Suprapubic skin (tissue), 4 donors: ENCODE measurements around the gene RFX7. TPM values are rescaled to one million over a fixed set of nuclear protein-coding genes. Genes with fewer than 3 reads are reported as not detected.

Experiments
- DNase-seq, 2 donors: peaks; one replicate each; pipeline ENCODE4 v3.0.0-alpha.2; 2019; ENCODE audit warnings: low spot score in 2 of 2
- H3K27ac ChIP-seq: fragments of 200-600 bp; sonication (generic); one replicate; pipeline ENCODE4 v1.5.1; 2019
- H3K27me3 ChIP-seq: fragments of 200-600 bp; sonication (generic); one replicate; pipeline ENCODE4 v1.5.1; 2019
- H3K36me3 ChIP-seq: fragments of 200-600 bp; sonication (generic); one replicate; pipeline ENCODE4 v1.5.1; 2019
- H3K4me1 ChIP-seq: fragments of 200-600 bp; sonication (generic); one replicate; pipeline ENCODE4 v1.5.1; 2019
- H3K4me3 ChIP-seq: fragments of 200-600 bp; sonication (generic); one replicate; pipeline ENCODE4 v1.5.1; 2019; ENCODE audit warnings: mild to moderate bottlenecking
- H3K9me3 ChIP-seq: fragments of 200-600 bp; sonication (generic); one replicate; pipeline ENCODE4 v1.5.1; 2019
- CTCF ChIP-seq, 2 donors: fragments of 200-600 bp in 1 of 2; fragments of 450-650 bp in 1 of 2; sonication (generic) in 1 of 2; IDR thresholded peaks; one replicate each; pipeline ENCODE4 v1.5.1; 2016 to 2019; ENCODE audit warnings: antibody characterized with exemption in 2 of 2, mild to moderate bottlenecking in 1 of 2, moderate library complexity in 1 of 2
- EP300 ChIP-seq: sonication (generic); formaldehyde crosslinking; IDR thresholded peaks from one replicate; pipeline ENCODE4 v1.6.1; 2017; ENCODE audit warnings: antibody characterized with exemption
- POLR2A ChIP-seq, 2 donors: fragments of 450-650 bp; IDR thresholded peaks; one replicate each; pipeline ENCODE4 v1.6.1; 2017; ENCODE audit warnings: antibody characterized with exemption in 2 of 2, mild to moderate bottlenecking in 2 of 2, moderate library complexity in 2 of 2
- POLR2AphosphoS5 ChIP-seq, 3 donors: sonication (generic); formaldehyde crosslinking; IDR thresholded peaks; one replicate each; pipeline ENCODE4 v1.6.1; 2017; ENCODE audit warnings: antibody characterized with exemption in 3 of 3
- WGBS: methylation state at CpG from one replicate; pipeline ENCODE4 v1.1.5; 2018; 5-methylcytosine and 5-hydroxymethylcytosine counted together
- total RNA-seq, 4 donors: library from RNA; depleted of rRNA; stranded (reverse); fragments of >200 nt; gene quantifications; one replicate each; pipeline ENCODE4 v1.1.0, GENCODE V29; 2016

Gene RFX7
- total RNA-seq, 4 donors from 2014 or later, result 17.8 to 40.4 (median 22.2) TPM

GRCh38 chr15:56241374-56242105, 2.1 kb downstream of the RFX7 start:
- Histone ChIP-seq H3K4me1 (peaks cover 41% of the 10 kb centered on the region), H3K27me3 (no peaks in the 10 kb centered on the region), H3K4me3 (peak overlapping the region; percentile 62), H3K36me3 (peaks cover 3% of the 10 kb centered on the region), H3K27ac (no peak overlapping the region), H3K9me3 (no peaks in the 10 kb centered on the region)
- TF ChIP-seq POLR2AphosphoS5 (IDR thresholded peaks at IDR 0.05) (no peak), EP300 (no peak), POLR2A (IDR thresholded peaks at IDR 0.05) (no peak), CTCF (IDR thresholded peaks at IDR 0.05) (no peak)
- WGBS, result 19% methylated on average over 5 of the region's 5 CpGs
- no peak for DNase-seq

- TF ChIP-seq CTCF (IDR thresholded peaks at IDR 0.05), result no peak
- TF ChIP-seq POLR2A (IDR thresholded peaks at IDR 0.05), result no peak
- no peak for TF ChIP-seq EP300
- no peak for TF ChIP-seq POLR2AphosphoS5 (IDR thresholded peaks at IDR 0.05)
- H3K27ac ChIP-seq, result no peak overlapping the region
- H3K4me1 ChIP-seq, result peaks cover 31% of the 10 kb centered on the region
- no peak for DNase-seq
- H3K27me3 ChIP-seq, result no peaks in the 10 kb centered on the region
- H3K36me3 ChIP-seq, result peaks cover 3% of the 10 kb centered on the region
- H3K4me3 ChIP-seq, result no peak overlapping the region
- no peaks in the 10 kb centered on the region for H3K9me3 ChIP-seq
Observed at GRCh38 chr15:56240390-56240789, 3.3 kb downstream of the RFX7 start.

GRCh38 chr15:56236197-56236596, 7.5 kb downstream of the RFX7 start:
- Histone ChIP-seq H3K4me3 (no peak overlapping the region), H3K4me1 (peaks cover 3% of the 10 kb centered on the region), H3K27ac (no peak overlapping the region), H3K27me3 (no peaks in the 10 kb centered on the region), H3K36me3 (peaks cover 18% of the 10 kb centered on the region), H3K9me3 (peaks cover 5% of the 10 kb centered on the region)
- TF ChIP-seq POLR2A (IDR thresholded peaks at IDR 0.05) (no peak), POLR2AphosphoS5 (IDR thresholded peaks at IDR 0.05) (no peak), CTCF (IDR thresholded peaks at IDR 0.05) (no peak)
- WGBS, result 56% methylated on average over 3 of the region's 3 CpGs
- DNase-seq, result no peak

GRCh38 chr15:56234804-56235203, 8.9 kb downstream of the RFX7 start:
- TF ChIP-seq POLR2AphosphoS5 (IDR thresholded peaks at IDR 0.05) (no peak), POLR2A (IDR thresholded peaks at IDR 0.05) (no peak), CTCF (IDR thresholded peaks at IDR 0.05) (no peak), EP300 (no peak)
- 79% methylated on average over 4 of the region's 4 CpGs for WGBS

GRCh38 chr15:56233549-56233948, 10.1 kb downstream of the RFX7 start:
- no peaks in the 10 kb centered on the region for H3K27me3 ChIP-seq
- peaks cover 35% of the 10 kb centered on the region for H3K36me3 ChIP-seq
- WGBS, result 98% methylated on average over 3 of the region's 3 CpGs
- H3K4me3 ChIP-seq, result no peak overlapping the region
- no peak for DNase-seq
- peaks cover 5% of the 10 kb centered on the region for H3K9me3 ChIP-seq
- no peaks in the 10 kb centered on the region for H3K4me1 ChIP-seq
- H3K27ac ChIP-seq, result no peak overlapping the region
- TF ChIP-seq POLR2AphosphoS5 (IDR thresholded peaks at IDR 0.05) (no peak), CTCF (IDR thresholded peaks at IDR 0.05) (no peak), POLR2A (IDR thresholded peaks at IDR 0.05) (no peak), EP300 (no peak)

More at GRCh38 chr15:56234804-56235203, 8.9 kb downstream of the RFX7 start:
- DNase-seq, result no peak
- H3K4me3 ChIP-seq, result no peak overlapping the region
- H3K27me3 ChIP-seq, result no peaks in the 10 kb centered on the region
- peaks cover 5% of the 10 kb centered on the region for H3K9me3 ChIP-seq
- peaks cover 27% of the 10 kb centered on the region for H3K36me3 ChIP-seq
- H3K27ac ChIP-seq, result no peak overlapping the region
- H3K4me1 ChIP-seq, result no peaks in the 10 kb centered on the region
